NB4 (cell line): ENCODE data around the gene PCSK5.
"Not testable (repeated sequence)": the region's sequence is repeated elsewhere in the genome, so short reads cannot be mapped to it uniquely, and the experiment has no call there.

ENCODE experiments used
- DNase-seq: peaks from one replicate; pipeline ENCODE4 v3.0.0; 2010; ENCODE audit warnings: low read depth
- H3K4me3 ChIP-seq: one replicate; pipeline ENCODE4 v1.5.1; 2011; ENCODE audit warnings: mild to moderate bottlenecking, low read depth, low read length, moderate library complexity
- MYC ChIP-seq: IDR thresholded peaks from 2 replicates; pipeline ENCODE4 v1.6.1; 2011; ENCODE audit warnings: low read depth, low read length
- POLR2A ChIP-seq: IDR thresholded peaks from 2 replicates; pipeline ENCODE4 v1.6.1; 2011; ENCODE audit warnings: mild to moderate bottlenecking; ENCODE audit not compliant: insufficient read length; ENCODE audit errors: extremely low read depth
- TF ChIP-seq, protein P1 (sequence below): IDR thresholded peaks from one replicate; pipeline ENCODE4 v1.5.1; 2012; ENCODE audit warnings: low read depth, low read length
- TF ChIP-seq, protein P2 (sequence below): IDR thresholded peaks from 2 replicates; pipeline ENCODE4 v1.6.1; 2011; ENCODE audit warnings: low read depth, low read length

PCSK5 gene

DNA sequence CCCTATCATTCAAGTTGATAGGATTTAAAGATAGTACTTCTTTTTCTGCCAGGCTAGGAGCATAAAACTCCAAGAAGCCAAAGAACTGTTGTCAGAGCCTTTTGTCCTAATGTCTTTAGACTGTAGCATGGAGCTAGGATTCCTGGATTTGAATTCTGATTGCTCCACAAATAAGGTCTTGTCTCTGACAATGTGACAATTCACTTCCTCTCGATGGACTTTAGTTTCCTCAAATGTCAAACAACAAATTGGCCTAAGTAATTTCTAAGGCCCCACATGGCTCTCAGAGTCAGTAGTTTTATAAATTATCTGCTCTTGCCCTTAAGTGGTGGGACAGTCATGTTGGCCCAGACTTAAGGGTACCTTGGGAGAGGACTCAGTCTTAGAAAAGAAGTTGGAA lies 467.1 kb downstream of the PCSK5 start:
- TF ChIP-seq MYC (no peak), POLR2A (no peak)
- TF ChIP-seq, protein P1, sequence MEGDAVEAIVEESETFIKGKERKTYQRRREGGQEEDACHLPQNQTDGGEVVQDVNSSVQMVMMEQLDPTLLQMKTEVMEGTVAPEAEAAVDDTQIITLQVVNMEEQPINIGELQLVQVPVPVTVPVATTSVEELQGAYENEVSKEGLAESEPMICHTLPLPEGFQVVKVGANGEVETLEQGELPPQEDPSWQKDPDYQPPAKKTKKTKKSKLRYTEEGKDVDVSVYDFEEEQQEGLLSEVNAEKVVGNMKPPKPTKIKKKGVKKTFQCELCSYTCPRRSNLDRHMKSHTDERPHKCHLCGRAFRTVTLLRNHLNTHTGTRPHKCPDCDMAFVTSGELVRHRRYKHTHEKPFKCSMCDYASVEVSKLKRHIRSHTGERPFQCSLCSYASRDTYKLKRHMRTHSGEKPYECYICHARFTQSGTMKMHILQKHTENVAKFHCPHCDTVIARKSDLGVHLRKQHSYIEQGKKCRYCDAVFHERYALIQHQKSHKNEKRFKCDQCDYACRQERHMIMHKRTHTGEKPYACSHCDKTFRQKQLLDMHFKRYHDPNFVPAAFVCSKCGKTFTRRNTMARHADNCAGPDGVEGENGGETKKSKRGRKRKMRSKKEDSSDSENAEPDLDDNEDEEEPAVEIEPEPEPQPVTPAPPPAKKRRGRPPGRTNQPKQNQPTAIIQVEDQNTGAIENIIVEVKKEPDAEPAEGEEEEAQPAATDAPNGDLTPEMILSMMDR = no peak
- TF ChIP-seq, protein P2, sequence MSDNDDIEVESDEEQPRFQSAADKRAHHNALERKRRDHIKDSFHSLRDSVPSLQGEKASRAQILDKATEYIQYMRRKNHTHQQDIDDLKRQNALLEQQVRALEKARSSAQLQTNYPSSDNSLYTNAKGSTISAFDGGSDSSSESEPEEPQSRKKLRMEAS = no peak
- H3K4me3 ChIP-seq = no peak overlapping the region
- no peak for DNase-seq

DNA sequence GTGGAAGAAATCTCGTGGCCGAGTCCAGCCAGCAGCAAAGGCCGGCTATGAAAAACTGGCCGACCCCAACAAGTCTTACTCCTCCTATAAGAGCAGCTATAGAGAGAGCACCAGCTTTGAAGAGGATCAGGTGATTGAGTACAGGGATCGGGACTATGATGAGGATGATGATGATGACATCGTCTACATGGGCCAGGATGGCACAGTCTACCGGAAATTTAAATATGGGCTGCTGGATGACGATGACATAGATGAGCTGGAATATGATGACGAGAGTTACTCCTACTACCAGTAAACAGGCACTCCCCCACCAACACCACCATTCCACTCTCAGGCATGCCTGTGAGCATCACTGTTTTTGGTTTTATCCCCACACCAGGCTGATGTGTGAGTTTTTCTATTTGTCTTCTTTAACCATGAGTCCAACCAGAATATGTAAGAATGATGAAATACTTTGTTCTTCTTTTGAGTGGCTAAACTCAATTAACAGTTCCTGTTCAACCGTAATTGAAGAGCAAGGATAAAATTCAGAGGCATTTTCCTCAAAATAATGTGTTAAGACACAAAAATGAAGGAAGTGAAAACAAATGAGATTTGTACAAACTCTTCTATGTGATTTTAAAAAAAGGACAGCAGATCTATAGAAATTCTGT lies 468.3 kb downstream of the PCSK5 start:
- TF ChIP-seq, protein P2 = no peak
- TF ChIP-seq POLR2A (no peak), MYC (no peak)
- DNase-seq = no peak
- H3K4me3 ChIP-seq = no peak overlapping the region

DNA sequence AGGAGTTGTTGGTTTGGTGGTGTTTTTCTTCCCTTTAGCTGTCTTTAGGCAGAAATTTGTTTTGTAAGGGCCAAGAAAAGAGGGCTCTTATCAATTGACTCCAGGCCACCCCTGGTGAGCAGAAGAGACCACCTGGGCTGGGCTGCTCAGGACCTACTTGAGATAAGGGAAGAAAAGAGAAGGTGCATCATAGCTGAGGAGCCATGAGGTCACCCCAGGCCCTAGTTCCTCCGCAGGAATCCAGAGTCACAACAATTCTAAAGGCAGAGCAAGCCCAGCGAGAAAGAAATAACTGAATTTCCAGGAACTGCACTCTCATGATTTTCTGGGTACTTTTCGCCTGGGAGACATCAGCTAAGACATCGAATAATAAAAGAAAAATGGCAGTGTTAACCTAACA lies 468.9 kb downstream of the PCSK5 start:
- TF ChIP-seq POLR2A (no peak), MYC (no peak)
- TF ChIP-seq, protein P1 = no peak
- TF ChIP-seq, protein P2 = no peak
- DNase-seq = no peak
- H3K4me3 ChIP-seq = no peak overlapping the region

DNA sequence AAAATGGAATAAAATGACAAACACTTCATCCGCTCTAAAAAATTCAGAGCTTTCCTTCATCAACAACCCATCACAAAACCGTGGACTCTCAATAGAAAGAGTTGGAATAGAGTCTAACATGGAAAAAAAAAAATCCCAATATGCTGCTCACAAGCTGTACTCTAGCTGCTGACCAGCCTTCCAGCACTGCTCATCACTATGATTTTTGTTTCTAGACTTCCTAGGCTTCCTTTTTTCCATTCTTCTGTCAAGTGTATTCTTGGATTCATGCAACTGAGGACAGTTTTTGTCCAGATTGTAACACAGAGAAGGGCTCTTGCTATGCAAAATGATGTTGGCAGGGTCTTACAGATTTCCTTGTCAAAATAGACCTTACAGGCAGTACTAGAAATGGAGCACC lies 469.3 kb downstream of the PCSK5 start:
- H3K4me3 ChIP-seq = no peak overlapping the region
- TF ChIP-seq, protein P1 = no peak
- TF ChIP-seq, protein P2 = no peak
- TF ChIP-seq POLR2A = no peak
- TF ChIP-seq MYC = no peak
- no peak for DNase-seq

DNA sequence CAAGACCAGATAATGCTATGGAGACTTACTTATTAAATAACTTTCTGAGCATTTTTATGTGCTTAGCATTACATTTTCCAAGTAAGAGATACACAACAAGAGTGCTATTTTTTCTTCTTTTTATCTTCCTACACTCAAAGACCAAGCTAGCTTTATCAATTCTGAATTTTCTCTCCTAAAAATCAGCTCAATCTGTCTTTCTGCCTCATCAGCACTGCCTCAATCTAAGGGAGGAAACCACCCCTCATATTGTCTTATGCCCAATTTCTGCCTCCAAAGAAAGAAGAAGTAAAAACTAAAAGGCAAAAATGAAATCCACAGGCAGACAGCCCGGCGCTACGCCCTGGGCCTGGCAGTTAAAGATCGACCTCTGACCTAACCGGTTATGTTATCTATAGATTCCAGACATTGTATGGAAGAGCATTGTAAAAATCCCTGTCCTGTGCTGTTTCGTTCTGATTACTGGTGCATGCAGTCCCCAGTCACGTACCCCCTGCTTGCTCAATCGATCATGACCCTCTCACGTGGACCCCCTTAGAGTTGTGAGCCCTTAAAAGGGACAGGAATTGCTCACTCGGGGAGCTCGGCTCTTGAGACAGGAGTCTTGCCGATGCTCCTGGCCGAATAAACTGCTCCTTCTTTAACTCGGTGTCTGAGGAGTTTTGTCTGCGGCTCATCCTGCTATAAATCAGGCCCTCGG lies 472.0 kb downstream of the PCSK5 start:
- not testable (repeated sequence) for H3K4me3 ChIP-seq, DNase-seq

DNA sequence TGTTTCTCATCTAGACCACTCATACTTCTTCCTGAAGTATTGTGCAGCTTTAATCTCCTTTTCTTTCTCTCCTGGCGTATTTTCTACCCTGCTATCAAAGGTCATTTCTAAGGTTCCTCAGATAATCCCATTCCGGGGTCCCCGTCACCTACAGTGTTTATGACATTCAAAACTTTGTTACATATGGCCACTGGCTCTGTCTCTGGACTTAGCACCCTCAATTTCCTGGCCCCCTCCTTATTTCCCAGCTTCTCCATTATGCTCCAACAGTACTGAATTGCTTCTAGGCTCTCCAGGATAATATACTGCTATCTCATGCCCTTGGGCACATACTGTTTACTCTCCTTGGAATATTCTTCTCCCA lies 472.5 kb downstream of the PCSK5 start:
- no peak for TF ChIP-seq MYC
- no peak for TF ChIP-seq POLR2A
- TF ChIP-seq, protein P2 = no peak
- TF ChIP-seq, protein P1 = no peak
- no peak overlapping the region for H3K4me3 ChIP-seq
- no peak for DNase-seq

DNA sequence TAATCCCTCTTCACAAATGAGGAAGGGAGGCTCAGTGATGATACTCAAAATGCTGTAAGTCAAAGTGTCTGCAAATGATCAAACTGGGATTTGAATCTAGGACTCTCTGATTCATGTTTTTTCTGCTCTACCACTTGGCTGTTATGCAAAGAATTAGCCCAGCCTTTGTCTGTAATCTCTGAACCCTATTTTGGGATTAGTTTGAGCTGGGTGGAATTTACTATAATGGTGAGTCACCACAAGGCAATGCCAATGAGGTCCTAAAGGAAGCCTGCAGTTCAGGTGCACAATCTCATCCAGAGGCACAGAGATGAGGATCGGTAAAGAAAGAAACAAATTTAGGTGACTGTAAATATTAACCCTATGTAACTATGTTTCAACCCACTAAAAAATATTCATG lies 474.6 kb downstream of the PCSK5 start:
- TF ChIP-seq, protein P2 = no peak
- TF ChIP-seq, protein P1 = no peak
- no peak for TF ChIP-seq POLR2A
- TF ChIP-seq MYC = no peak
- H3K4me3 ChIP-seq = no peak overlapping the region
- DNase-seq = no peak
